H1 (cell line): ENCODE data around the gene ABCA6.

ENCODE experiments used
- BACH1 ChIP-seq: IDR thresholded peaks from 2 replicates; pipeline ENCODE4 v1.6.1; 2012; ENCODE audit warnings: low read length, improper control_type of control experiment
- BCL11A ChIP-seq, 2 experiments: IDR thresholded peaks; one replicate each; pipeline ENCODE4 v1.6.1; 2011; ENCODE audit warnings: low read depth in 2 of 2, low read length in 2 of 2, mild to moderate bottlenecking in 2 of 2
- EP300 ChIP-seq, 2 experiments: IDR thresholded peaks; 1 replicate in 1 of 2; 2 replicates in 1 of 2; pipeline ENCODE4 v1.6.1; 2011 to 2012; ENCODE audit warnings: low read depth in 2 of 2, low read length in 2 of 2, mild to moderate bottlenecking in 2 of 2, borderline replicate concordance in 1 of 2, inconsistent platforms in 1 of 2, moderate library complexity in 1 of 2
- PHF8 ChIP-seq: fragments of 200-600 bp; sonication (generic); conservative IDR thresholded peaks from 2 replicates; pipeline ENCODE4 v1.7.1; 2012; ENCODE audit warnings: low read depth, mild to moderate bottlenecking, inconsistent platforms, low read length, moderate library complexity
- RFX5 ChIP-seq: IDR thresholded peaks from 2 replicates; pipeline ENCODE4 v1.6.1; 2011; ENCODE audit warnings: low read depth, low read length, improper control_type of control experiment, borderline replicate concordance
- SUZ12 ChIP-seq: fragments of 200-600 bp; sonication (generic); IDR thresholded peaks from 2 replicates; pipeline ENCODE4 v1.6.1; 2012; ENCODE audit warnings: mild to moderate bottlenecking, inconsistent platforms, low read length, moderate library complexity, mixed read lengths
- ZNF274 ChIP-seq: IDR thresholded peaks from 2 replicates; pipeline ENCODE4 v1.7.0; 2012; ENCODE audit warnings: low read length, borderline replicate concordance; ENCODE audit errors: extremely low read depth
- TF ChIP-seq, protein P1 (sequence below): IDR thresholded peaks from 2 replicates; pipeline ENCODE4 v1.6.1; 2012; ENCODE audit warnings: low read length, inconsistent platforms
- TF ChIP-seq, protein P2 (sequence below), 3 experiments: IDR thresholded peaks; 1 replicate in 2 of 3; 2 replicates in 1 of 3; pipeline versions ENCODE4 v1.5.1 to v1.6.1; 2011; ENCODE audit warnings: low read length in 3 of 3, mild to moderate bottlenecking in 3 of 3, inconsistent platforms in 2 of 3, low read depth in 1 of 3, moderate library complexity in 1 of 3; ENCODE audit not compliant: insufficient read depth in 1 of 3; ENCODE audit errors: control extremely low read depth in 1 of 3

GRCh38 chr17:69188064-69188463, 46.4 kb upstream of the ABCA6 start:
- TF ChIP-seq, protein P1, sequence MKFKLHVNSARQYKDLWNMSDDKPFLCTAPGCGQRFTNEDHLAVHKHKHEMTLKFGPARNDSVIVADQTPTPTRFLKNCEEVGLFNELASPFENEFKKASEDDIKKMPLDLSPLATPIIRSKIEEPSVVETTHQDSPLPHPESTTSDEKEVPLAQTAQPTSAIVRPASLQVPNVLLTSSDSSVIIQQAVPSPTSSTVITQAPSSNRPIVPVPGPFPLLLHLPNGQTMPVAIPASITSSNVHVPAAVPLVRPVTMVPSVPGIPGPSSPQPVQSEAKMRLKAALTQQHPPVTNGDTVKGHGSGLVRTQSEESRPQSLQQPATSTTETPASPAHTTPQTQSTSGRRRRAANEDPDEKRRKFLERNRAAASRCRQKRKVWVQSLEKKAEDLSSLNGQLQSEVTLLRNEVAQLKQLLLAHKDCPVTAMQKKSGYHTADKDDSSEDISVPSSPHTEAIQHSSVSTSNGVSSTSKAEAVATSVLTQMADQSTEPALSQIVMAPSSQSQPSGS, result no peak
- no peak for TF ChIP-seq SUZ12
- TF ChIP-seq RFX5, result no peak
- TF ChIP-seq EP300 (IDR thresholded peaks at IDR 0.05; ENCODE audit: borderline replicate concordance in 1 of 2, low read depth in 2 of 2, low read length in 2 of 2), result no peak
- no peak for TF ChIP-seq BCL11A (IDR thresholded peaks at IDR 0.05; ENCODE audit: low read depth in 2 of 2, low read length in 2 of 2)
- TF ChIP-seq, protein P2, sequence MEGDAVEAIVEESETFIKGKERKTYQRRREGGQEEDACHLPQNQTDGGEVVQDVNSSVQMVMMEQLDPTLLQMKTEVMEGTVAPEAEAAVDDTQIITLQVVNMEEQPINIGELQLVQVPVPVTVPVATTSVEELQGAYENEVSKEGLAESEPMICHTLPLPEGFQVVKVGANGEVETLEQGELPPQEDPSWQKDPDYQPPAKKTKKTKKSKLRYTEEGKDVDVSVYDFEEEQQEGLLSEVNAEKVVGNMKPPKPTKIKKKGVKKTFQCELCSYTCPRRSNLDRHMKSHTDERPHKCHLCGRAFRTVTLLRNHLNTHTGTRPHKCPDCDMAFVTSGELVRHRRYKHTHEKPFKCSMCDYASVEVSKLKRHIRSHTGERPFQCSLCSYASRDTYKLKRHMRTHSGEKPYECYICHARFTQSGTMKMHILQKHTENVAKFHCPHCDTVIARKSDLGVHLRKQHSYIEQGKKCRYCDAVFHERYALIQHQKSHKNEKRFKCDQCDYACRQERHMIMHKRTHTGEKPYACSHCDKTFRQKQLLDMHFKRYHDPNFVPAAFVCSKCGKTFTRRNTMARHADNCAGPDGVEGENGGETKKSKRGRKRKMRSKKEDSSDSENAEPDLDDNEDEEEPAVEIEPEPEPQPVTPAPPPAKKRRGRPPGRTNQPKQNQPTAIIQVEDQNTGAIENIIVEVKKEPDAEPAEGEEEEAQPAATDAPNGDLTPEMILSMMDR (IDR thresholded peaks at IDR 0.05; ENCODE audit: control extremely low read depth in 1 of 3, insufficient read depth in 1 of 3, low read depth in 1 of 3, low read length in 3 of 3), result no peak
- TF ChIP-seq BACH1, result no peak
- no peak for TF ChIP-seq ZNF274
- TF ChIP-seq PHF8, result no peak
